ENCODE data around the gene DGUOK.

GRCh38 chr2:73998933-73999332 lies 72.3 kb downstream of the DGUOK start:
- TF ChIP-seq NR2F2 (IDR thresholded peaks at IDR 0.05) (no peak), RAD21 (IDR thresholded peaks at IDR 0.05) (no peak), ATF3 (IDR thresholded peaks at IDR 0.05) (no peak), JUND (IDR thresholded peaks at IDR 0.05) (no peak), YY1 (IDR thresholded peaks at IDR 0.05) (no peak)
- TF ChIP-seq, protein P1, sequence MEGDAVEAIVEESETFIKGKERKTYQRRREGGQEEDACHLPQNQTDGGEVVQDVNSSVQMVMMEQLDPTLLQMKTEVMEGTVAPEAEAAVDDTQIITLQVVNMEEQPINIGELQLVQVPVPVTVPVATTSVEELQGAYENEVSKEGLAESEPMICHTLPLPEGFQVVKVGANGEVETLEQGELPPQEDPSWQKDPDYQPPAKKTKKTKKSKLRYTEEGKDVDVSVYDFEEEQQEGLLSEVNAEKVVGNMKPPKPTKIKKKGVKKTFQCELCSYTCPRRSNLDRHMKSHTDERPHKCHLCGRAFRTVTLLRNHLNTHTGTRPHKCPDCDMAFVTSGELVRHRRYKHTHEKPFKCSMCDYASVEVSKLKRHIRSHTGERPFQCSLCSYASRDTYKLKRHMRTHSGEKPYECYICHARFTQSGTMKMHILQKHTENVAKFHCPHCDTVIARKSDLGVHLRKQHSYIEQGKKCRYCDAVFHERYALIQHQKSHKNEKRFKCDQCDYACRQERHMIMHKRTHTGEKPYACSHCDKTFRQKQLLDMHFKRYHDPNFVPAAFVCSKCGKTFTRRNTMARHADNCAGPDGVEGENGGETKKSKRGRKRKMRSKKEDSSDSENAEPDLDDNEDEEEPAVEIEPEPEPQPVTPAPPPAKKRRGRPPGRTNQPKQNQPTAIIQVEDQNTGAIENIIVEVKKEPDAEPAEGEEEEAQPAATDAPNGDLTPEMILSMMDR (IDR thresholded peaks at IDR 0.05; ENCODE audit: low read depth, low read length, missing input control): no peak
- TF ChIP-seq, protein P2, sequence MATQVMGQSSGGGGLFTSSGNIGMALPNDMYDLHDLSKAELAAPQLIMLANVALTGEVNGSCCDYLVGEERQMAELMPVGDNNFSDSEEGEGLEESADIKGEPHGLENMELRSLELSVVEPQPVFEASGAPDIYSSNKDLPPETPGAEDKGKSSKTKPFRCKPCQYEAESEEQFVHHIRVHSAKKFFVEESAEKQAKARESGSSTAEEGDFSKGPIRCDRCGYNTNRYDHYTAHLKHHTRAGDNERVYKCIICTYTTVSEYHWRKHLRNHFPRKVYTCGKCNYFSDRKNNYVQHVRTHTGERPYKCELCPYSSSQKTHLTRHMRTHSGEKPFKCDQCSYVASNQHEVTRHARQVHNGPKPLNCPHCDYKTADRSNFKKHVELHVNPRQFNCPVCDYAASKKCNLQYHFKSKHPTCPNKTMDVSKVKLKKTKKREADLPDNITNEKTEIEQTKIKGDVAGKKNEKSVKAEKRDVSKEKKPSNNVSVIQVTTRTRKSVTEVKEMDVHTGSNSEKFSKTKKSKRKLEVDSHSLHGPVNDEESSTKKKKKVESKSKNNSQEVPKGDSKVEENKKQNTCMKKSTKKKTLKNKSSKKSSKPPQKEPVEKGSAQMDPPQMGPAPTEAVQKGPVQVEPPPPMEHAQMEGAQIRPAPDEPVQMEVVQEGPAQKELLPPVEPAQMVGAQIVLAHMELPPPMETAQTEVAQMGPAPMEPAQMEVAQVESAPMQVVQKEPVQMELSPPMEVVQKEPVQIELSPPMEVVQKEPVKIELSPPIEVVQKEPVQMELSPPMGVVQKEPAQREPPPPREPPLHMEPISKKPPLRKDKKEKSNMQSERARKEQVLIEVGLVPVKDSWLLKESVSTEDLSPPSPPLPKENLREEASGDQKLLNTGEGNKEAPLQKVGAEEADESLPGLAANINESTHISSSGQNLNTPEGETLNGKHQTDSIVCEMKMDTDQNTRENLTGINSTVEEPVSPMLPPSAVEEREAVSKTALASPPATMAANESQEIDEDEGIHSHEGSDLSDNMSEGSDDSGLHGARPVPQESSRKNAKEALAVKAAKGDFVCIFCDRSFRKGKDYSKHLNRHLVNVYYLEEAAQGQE (IDR thresholded peaks at IDR 0.05): no peak

Data from liver (tissue), 3 donors.